ENCODE data around the gene PIGV.
A peak's percentile ranks its signal among the peaks of the same experiment; 100 is the strongest.
"Not testable (repeated sequence)": the region's sequence is repeated elsewhere in the genome, so short reads cannot be mapped to it uniquely, and the experiment has no call there.

PIGV gene

GRCh38 chr1:26797627-26798026 is 9.9 kb downstream of the PIGV start:
- no peak for DNase-seq

- no peak for DNase-seq
Observed at GRCh38 chr1:26799479-26800142, 11.9 kb downstream of the PIGV start.

GRCh38 chr1:26803932-26804331 is 16.2 kb downstream of the PIGV start:
- not testable (repeated sequence) for DNase-seq

GRCh38 chr1:26810105-26810504 is 22.4 kb downstream of the PIGV start:
- DNase-seq = peak; percentile 42

- no peak for DNase-seq
Observed at GRCh38 chr1:26811057-26811456, 23.3 kb downstream of the PIGV start.

- no peak for DNase-seq
Observed at GRCh38 chr1:26811708-26812107, 24.0 kb downstream of the PIGV start.

GRCh38 chr1:26814377-26814776 is 26.6 kb downstream of the PIGV start:
- no peak for DNase-seq

- no peak for DNase-seq
Observed at GRCh38 chr1:26814893-26815292, 27.1 kb downstream of the PIGV start.

- no peak for DNase-seq
Observed at GRCh38 chr1:26820784-26821269, 33.1 kb downstream of the PIGV start.

GRCh38 chr1:26822737-26823395 is 35.1 kb downstream of the PIGV start:
- no peak for DNase-seq

- no peak for DNase-seq
Observed at GRCh38 chr1:26824731-26825130, 37.0 kb downstream of the PIGV start.

- peak; percentile 8 for DNase-seq
Observed at GRCh38 chr1:26826261-26827105, 38.7 kb downstream of the PIGV start, which contains the start of gene ZDHHC18. TSS of gene ZDHHC18 (plus strand) at chr1:26826688. CDS start at chr1:26826805, 117 bp downstream.

- DNase-seq = no peak
Observed at GRCh38 chr1:26827106-26827604, 39.4 kb downstream of the PIGV start.

GRCh38 chr1:26827663-26828062 is 39.9 kb downstream of the PIGV start:
- no peak for DNase-seq

GRCh38 chr1:26828411-26828991 is 40.8 kb downstream of the PIGV start:
- no peak for DNase-seq

- no peak for DNase-seq
Observed at GRCh38 chr1:26829184-26829911, 41.6 kb downstream of the PIGV start.

- DNase-seq = no peak
Observed at GRCh38 chr1:26831059-26831458, 43.3 kb downstream of the PIGV start.

GRCh38 chr1:26831546-26832248 is 43.9 kb downstream of the PIGV start:
- DNase-seq = peak; percentile 42

GRCh38 chr1:26832249-26832960 is 44.7 kb downstream of the PIGV start:
- no peak for DNase-seq

- DNase-seq = no peak
Observed at GRCh38 chr1:26833432-26834405, 46.0 kb downstream of the PIGV start.

Data from DMS153 (cell line).